Forelimb muscle (tissue), 1 donor: ENCODE results near the gene C6orf141. TPM values are rescaled to one million over a fixed set of nuclear protein-coding genes. Genes with fewer than 3 reads are reported as not detected.
"Not testable (repeated sequence)": the region's sequence is repeated elsewhere in the genome, so short reads cannot be mapped to it uniquely, and the experiment has no call there.

Experiments used
- DNase-seq: peaks from one replicate; pipeline ENCODE4 v3.0.0-alpha.2; 2013; ENCODE audit warnings: low read depth
- polyA plus RNA-seq: library from polyadenylated mRNA; unstranded; fragments of 120-200 nt; gene quantifications from one replicate; pipeline ENCODE4 v1.2.1, GENCODE V29; 2013; ENCODE audit not compliant: insufficient read length

C6orf141 gene
- polyA plus RNA-seq, 1 donor: 3.2 TPM

DNA sequence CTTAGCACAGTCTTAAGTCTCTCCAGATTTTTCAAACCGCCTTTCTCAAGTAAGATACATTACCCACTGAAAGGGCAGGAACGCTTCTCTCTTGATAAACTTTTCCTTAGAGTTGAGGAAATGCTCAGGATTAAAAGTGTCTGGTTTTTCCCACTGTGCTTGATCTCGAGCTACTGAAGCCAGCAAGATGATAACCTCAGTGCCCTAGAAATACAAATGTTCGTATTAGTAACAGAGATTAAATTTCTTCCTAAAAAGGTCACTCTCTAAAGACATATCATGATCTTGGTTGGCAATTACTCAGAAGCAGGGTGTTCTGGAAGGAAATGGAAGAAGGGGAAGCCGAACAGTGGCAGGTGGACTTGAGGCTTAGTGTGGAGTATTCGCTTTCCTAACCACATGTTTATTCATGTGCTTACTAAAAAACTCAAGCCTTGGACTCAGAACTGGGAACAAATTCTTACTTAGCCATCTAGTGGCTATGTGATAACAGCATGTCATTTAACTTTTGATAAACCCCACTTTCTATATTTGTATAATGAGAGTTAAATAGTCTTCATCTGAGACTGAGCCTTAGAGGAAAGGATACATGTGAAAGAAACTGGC lies 20.1 kb downstream of the C6orf141 start:
- no peak for DNase-seq

GRCh38 chr6:49576618-49577017 lies 26.1 kb downstream of the C6orf141 start:
- DNase-seq: no peak

DNA sequence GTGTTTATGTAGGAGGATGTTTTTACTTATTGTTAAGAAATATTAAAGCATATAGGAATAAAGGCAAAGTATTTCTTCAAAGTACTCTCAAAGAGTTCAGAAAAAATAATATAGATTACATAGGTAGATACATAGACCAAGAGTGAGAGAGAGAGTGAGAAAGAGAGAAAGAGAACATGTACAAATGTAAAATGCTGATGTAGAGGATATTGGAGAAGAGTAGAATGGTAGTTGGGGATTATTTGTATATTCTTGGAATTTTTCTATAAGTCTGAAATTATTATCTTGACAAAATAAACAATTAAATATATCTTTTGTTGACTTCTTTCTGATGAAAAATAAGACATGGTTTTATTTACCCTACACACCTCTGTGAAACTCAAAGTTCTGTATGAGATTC lies 29.2 kb downstream of the C6orf141 start:
- DNase-seq: no peak

GRCh38 chr6:49582529-49582928 lies 32.1 kb downstream of the C6orf141 start:
- DNase-seq: no peak

GRCh38 chr6:49587262-49587661 lies 36.8 kb downstream of the C6orf141 start:
- not testable (repeated sequence) for DNase-seq

Other genes starting within 250 kb of the C6orf141 start
- gene MMUT, start 87.4 kb upstream of the C6orf141 start, polyA plus RNA-seq: 18.8 TPM
- gene CENPQ, start 87.3 kb upstream of the C6orf141 start, polyA plus RNA-seq: 7.5 TPM
- gene GLYATL3, start 50.7 kb upstream of the C6orf141 start, polyA plus RNA-seq: not detected
- gene RHAG, start 86.2 kb downstream of the C6orf141 start, polyA plus RNA-seq: 0.80 TPM
- not detected for gene CRISP2, start 162.9 kb downstream of the C6orf141 start, polyA plus RNA-seq
- 0.28 TPM for gene CRISP3, start 193.7 kb downstream of the C6orf141 start, polyA plus RNA-seq
- not detected for gene PGK2, start 236.6 kb downstream of the C6orf141 start, polyA plus RNA-seq